Fibroblast of lung (primary cell): Measurements from ENCODE around the gene TRAF2. TPM values are rescaled to one million over a fixed set of nuclear protein-coding genes. Genes with fewer than 3 reads are reported as not detected.

Experiments used
- DNase-seq, 2 donors: peaks; one replicate each; pipeline versions ENCODE4 v3.0.0 to v3.0.0-alpha.2; 2010; ENCODE audit warnings: low read depth in 2 of 2
- H2AFZ ChIP-seq: 2 replicates; pipeline ENCODE4 v1.5.1; 2012; ENCODE audit warnings: low read length, control low read depth, inconsistent platforms
- H3K27ac ChIP-seq: 2 replicates; pipeline ENCODE4 v1.5.1; 2011; ENCODE audit warnings: low read length, control low read depth; ENCODE audit not compliant: insufficient read depth
- H3K27me3 ChIP-seq: 2 replicates; pipeline ENCODE4 v1.5.1; 2011; ENCODE audit warnings: mild to moderate bottlenecking, low read length; ENCODE audit not compliant: control insufficient read depth, insufficient read depth
- H3K36me3 ChIP-seq: 2 replicates; pipeline ENCODE4 v1.5.1; 2011; ENCODE audit warnings: low read length; ENCODE audit not compliant: control insufficient read depth, insufficient read depth
- H3K4me1 ChIP-seq: 2 replicates; pipeline ENCODE4 v1.5.1; 2011; ENCODE audit warnings: low read length; ENCODE audit not compliant: control insufficient read depth, insufficient read depth; ENCODE audit errors: extremely low read depth
- H3K4me2 ChIP-seq: 2 replicates; pipeline ENCODE4 v1.5.1; 2011; ENCODE audit warnings: low read length, control low read depth; ENCODE audit not compliant: insufficient read depth; ENCODE audit errors: extremely low read depth
- H3K4me3 ChIP-seq, 4 experiments: fragments of 200-600 bp in 1 of 4; sonication (generic) in 1 of 4; replicated peaks in 1 of 4; 2 replicates each; pipeline ENCODE4 v1.5.1; 2011 to 2016; ENCODE audit warnings: low read length in 4 of 4, low read depth in 3 of 4, mild to moderate bottlenecking in 3 of 4, control low read depth in 2 of 4, inconsistent platforms in 1 of 4, mixed read lengths in 1 of 4; ENCODE audit not compliant: insufficient read depth in 1 of 4; ENCODE audit errors: control extremely low read depth in 1 of 4
- H3K79me2 ChIP-seq: 2 replicates; pipeline ENCODE4 v1.5.1; 2012; ENCODE audit warnings: mild to moderate bottlenecking, low read length, inconsistent platforms; ENCODE audit not compliant: control insufficient read depth, insufficient read depth
- H3K9ac ChIP-seq: 2 replicates; pipeline ENCODE4 v1.5.1; 2011; ENCODE audit warnings: mild to moderate bottlenecking, low read length, control low read depth; ENCODE audit not compliant: insufficient read depth
- H3K9me3 ChIP-seq: 2 replicates; pipeline ENCODE4 v1.5.1; 2012; ENCODE audit warnings: low read depth, low read length; ENCODE audit not compliant: control insufficient read depth, insufficient read depth
- H4K20me1 ChIP-seq: 2 replicates; pipeline ENCODE4 v1.5.1; 2011; ENCODE audit warnings: low read length; ENCODE audit not compliant: control insufficient read depth, insufficient read depth; ENCODE audit errors: extremely low read depth
- EZH2 ChIP-seq: IDR thresholded peaks from 2 replicates; pipeline ENCODE4 v1.5.1; 2012; ENCODE audit warnings: low read length, control low read depth, mild to moderate bottlenecking; ENCODE audit errors: missing control alignments
- polyA plus RNA-seq, 2 donors: library from polyadenylated mRNA; depleted of rRNA in 1 of 2; stranded (reverse) in 1 of 2; unstranded in 1 of 2; fragments of >200 nt; gene quantifications; 2 replicates each; pipeline ENCODE4 v1.2.1, GENCODE V29; 2011 to 2012; ENCODE audit warnings: missing spikeins in 1 of 2
- total RNA-seq: library from RNA; depleted of rRNA; stranded (reverse); fragments of >200 nt; gene quantifications from 2 replicates; pipeline ENCODE4 v1.2.1, GENCODE V29; 2014
- TF ChIP-seq, protein P1 (sequence below), 2 donors: IDR thresholded peaks in 1 of 2; conservative IDR thresholded peaks in 1 of 2; 1 replicate in 1 of 2; 2 replicates in 1 of 2; pipeline ENCODE4 v1.5.1; 2011 to 2012; ENCODE audit warnings: low read length in 2 of 2, control low read depth in 1 of 2, inconsistent platforms in 1 of 2, low read depth in 1 of 2, mild to moderate bottlenecking in 1 of 2

Gene TRAF2
- total and polyA plus RNA-seq, 2 donors (not counting 1 experiment from before 2014, with no cell fraction given), result 3.7 to 8.4 TPM

DNA sequence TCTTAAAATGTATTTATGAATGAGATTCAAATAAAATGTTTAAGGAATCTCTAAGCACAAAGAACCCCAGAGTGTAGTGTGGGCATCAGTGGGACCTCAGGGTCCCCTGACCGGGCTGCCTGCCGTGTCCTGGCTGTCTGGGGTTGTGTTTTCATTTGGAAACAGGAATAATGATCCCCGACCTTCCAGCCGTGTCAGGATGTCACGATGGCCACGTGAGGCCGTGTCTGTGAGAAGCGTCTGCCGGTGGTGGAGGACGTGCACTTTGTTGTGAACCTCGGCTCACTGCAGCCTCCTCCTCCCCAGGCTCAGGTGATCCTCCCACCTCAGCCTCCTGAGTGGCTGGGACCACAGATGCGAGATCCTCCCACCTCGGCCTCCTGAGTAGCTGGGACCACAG, 4.3 kb downstream of the TRAF2 start:
- Histone ChIP-seq H3K36me3 (peaks cover 5% of the 10 kb centered on the region), H3K9ac (no peak overlapping the region), H3K27ac (no peak overlapping the region), H3K9me3 (no peaks in the 10 kb centered on the region), H4K20me1 (no peaks in the 10 kb centered on the region), H3K4me3 (no peak overlapping the region), H3K27me3 (no peaks in the 10 kb centered on the region), H3K4me1 (no peaks in the 10 kb centered on the region), H3K4me2 (no peak overlapping the region), H3K79me2 (peaks cover 39% of the 10 kb centered on the region), H2AFZ (no peak overlapping the region)
- TF ChIP-seq, protein P1, sequence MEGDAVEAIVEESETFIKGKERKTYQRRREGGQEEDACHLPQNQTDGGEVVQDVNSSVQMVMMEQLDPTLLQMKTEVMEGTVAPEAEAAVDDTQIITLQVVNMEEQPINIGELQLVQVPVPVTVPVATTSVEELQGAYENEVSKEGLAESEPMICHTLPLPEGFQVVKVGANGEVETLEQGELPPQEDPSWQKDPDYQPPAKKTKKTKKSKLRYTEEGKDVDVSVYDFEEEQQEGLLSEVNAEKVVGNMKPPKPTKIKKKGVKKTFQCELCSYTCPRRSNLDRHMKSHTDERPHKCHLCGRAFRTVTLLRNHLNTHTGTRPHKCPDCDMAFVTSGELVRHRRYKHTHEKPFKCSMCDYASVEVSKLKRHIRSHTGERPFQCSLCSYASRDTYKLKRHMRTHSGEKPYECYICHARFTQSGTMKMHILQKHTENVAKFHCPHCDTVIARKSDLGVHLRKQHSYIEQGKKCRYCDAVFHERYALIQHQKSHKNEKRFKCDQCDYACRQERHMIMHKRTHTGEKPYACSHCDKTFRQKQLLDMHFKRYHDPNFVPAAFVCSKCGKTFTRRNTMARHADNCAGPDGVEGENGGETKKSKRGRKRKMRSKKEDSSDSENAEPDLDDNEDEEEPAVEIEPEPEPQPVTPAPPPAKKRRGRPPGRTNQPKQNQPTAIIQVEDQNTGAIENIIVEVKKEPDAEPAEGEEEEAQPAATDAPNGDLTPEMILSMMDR (conservative IDR thresholded peaks at IDR 0.05 in 1 of 2, IDR thresholded peaks at IDR 0.05 in 1 of 2; ENCODE audit: low read depth in 1 of 2, low read length in 2 of 2), result no peak
- TF ChIP-seq EZH2, result no peak
- DNase-seq, result no peak

DNA sequence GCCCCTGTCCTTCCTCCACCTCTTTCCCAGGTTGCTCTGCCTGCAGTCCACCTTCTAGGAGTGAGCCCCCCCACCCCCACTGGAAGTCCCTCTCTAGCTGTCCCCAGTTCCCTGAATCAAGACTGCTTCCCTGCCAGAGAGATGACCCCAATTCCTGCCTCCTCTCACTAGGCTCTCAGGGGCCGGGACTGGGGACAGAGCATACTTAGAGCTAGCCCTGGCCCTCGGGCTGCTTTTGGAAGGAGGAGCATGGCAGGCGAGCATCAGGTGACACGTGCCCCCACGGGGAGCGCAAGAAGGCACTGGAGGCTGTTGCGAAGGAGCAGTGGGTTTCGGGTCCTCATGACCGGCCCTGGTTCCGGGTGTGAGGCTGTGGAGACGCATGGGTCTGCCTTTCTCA, 9.7 kb downstream of the TRAF2 start:
- peaks cover 10% of the 10 kb centered on the region for H3K79me2 ChIP-seq
- no peaks in the 10 kb centered on the region for H3K4me1 ChIP-seq
- H2AFZ ChIP-seq, result no peak overlapping the region
- H3K4me3 ChIP-seq, result no peak overlapping the region
- DNase-seq, result no peak
- H3K4me2 ChIP-seq, result no peak overlapping the region
- peaks cover 11% of the 10 kb centered on the region for H3K36me3 ChIP-seq
- H3K9ac ChIP-seq, result no peak overlapping the region
- no peaks in the 10 kb centered on the region for H3K27me3 ChIP-seq
- H4K20me1 ChIP-seq, result no peaks in the 10 kb centered on the region
- H3K9me3 ChIP-seq, result no peaks in the 10 kb centered on the region
- no peak overlapping the region for H3K27ac ChIP-seq
- no peak for TF ChIP-seq EZH2
- TF ChIP-seq, protein P1 (conservative IDR thresholded peaks at IDR 0.05 in 1 of 2, IDR thresholded peaks at IDR 0.05 in 1 of 2; ENCODE audit: low read depth in 1 of 2, low read length in 2 of 2), result no peak

DNA sequence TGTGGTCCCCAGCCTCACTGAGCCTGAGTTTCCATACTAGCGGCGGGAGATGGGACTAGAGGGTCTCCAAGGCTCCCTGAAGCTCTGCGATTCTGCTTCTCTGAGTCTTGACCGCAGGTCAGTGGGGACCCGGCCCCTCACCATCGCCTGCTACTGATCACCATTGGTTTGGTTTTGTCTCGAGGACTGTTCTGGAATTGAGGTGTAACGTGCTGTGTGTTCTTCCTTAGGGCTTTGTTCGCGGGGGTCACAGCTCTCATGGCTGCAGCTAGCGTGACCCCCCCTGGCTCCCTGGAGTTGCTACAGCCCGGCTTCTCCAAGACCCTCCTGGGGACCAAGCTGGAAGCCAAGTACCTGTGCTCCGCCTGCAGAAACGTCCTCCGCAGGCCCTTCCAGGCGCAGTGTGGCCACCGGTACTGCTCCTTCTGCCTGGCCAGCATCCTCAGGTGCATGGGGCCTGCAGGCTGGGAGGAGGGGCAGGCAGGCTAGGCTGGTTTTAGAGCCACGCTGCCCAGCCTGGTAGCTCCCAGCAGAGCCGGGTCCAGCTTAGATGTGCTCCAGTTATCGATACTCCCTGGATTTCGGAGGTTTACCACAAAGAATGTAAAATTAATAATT, 12.3 kb downstream of the TRAF2 start:
- Histone ChIP-seq H3K9ac (no peak overlapping the region), H3K4me2 (no peak overlapping the region), H3K27ac (no peak overlapping the region), H3K79me2 (peaks cover 4% of the 10 kb centered on the region), H3K4me3 (no peak overlapping the region), H4K20me1 (no peaks in the 10 kb centered on the region), H2AFZ (no peak overlapping the region), H3K36me3 (peaks cover 7% of the 10 kb centered on the region), H3K4me1 (peaks cover 14% of the 10 kb centered on the region), H3K27me3 (no peaks in the 10 kb centered on the region), H3K9me3 (no peaks in the 10 kb centered on the region)
- no peak for TF ChIP-seq EZH2
- TF ChIP-seq, protein P1 (conservative IDR thresholded peaks at IDR 0.05 in 1 of 2, IDR thresholded peaks at IDR 0.05 in 1 of 2; ENCODE audit: low read depth in 1 of 2, low read length in 2 of 2), result no peak
- DNase-seq, result no peak
